Hematopoietic multipotent progenitor cell treated with erythropoietin and hydrocortisone succinate and interleukin-3 and kit ligand, for 8 days (in vitro differentiated cells): ENCODE measurements around the gene FAM171A1.
"Not testable (repeated sequence)": the region's sequence is repeated elsewhere in the genome, so short reads cannot be mapped to it uniquely, and the experiment has no call there.

Experiments
- DNase-seq: peaks from one replicate; pipeline ENCODE4 v3.0.0-alpha.2; 2015

FAM171A1 gene

DNA sequence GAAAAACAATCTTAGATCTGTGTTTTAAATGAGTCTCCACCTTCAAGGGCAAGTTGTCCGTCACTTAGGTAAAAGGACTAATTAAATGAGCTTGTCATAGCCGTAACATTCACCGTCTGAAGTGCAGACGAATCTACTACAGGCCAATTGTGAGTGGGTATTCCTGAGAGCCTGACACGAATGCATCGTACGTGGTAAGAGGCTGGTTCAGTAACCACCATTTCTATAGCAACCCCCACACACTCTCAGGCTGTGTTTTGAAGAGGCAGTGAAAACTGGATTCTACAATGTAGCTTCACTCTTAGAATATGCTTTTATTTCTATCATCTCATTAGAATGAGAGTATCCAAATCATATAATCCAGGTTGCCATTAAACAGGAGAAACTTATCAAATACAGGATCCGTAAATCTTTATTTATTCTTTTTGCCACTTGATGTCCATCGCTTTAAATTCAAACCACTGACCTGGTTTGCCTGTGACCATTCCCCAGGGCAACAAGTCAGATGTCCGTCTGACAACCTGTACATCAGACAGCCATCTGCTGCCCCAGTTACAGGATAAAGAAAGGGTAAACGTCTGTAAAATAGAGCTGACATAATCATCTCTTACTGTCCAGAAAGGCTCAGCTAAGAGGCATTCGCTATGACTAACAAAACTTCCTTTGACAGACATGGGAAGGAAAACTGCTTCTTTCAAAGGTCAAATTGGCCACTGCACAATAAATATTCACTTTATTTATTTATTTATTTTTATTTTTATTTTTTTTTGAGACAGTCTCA lies 132.3 kb downstream of the FAM171A1 start:
- no peak for DNase-seq

DNA sequence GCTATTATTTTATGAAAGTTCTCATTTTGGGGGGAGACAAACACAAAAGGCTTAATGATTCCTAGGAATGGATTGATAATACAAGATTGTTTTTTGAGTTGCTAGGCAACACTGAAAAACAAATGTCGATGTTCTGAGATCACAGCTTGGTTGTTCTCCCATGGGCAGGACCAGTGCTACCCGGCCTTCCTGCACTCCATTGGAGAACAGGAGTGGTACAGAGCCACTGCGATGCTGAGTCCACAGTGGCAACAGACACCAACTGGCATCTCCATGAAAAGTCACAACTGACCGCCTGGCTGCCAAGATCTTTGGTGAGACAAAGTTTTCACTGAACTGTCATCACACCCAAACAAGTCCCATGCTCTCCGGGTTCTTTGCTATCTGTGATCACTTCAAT lies 133.7 kb downstream of the FAM171A1 start:
- DNase-seq: no peak

DNA sequence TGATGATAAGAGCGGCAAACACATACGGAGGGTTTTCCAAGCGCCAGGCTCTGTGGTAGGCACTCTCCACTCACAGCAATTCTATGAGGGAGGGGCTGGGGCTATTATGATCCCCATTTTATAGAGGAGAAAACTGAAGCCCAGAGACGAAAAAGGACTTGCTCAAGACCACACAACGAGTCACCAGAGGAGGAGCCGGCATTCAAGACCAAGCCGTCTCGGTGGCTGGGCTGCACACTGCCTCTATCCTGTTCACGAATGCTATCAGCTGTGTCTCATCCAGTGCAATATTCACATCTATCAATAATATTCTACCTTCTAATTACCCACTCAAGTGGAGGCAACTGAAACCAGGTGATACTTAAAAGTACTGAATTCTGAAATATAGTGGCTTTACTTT lies 134.7 kb downstream of the FAM171A1 start:
- DNase-seq: no peak

DNA sequence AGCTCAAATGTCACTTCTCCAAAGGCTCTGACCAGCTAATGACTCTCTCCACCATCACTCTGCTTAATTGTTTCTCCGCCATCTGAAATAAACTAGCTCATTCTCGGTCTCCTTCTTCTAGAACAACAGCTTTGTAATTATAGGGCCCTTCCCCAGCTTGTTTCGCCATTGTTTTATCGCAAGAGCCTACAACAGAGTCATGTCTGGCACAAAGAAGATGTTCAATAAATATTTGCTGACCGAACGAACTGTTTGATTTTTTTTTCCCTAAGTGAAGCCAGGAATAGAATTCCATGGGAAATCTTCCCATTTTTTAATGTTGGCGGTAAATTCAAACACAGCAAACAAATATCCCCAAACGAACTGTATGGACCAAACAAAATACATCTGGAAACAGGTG lies 138.8 kb downstream of the FAM171A1 start:
- DNase-seq: no peak

DNA sequence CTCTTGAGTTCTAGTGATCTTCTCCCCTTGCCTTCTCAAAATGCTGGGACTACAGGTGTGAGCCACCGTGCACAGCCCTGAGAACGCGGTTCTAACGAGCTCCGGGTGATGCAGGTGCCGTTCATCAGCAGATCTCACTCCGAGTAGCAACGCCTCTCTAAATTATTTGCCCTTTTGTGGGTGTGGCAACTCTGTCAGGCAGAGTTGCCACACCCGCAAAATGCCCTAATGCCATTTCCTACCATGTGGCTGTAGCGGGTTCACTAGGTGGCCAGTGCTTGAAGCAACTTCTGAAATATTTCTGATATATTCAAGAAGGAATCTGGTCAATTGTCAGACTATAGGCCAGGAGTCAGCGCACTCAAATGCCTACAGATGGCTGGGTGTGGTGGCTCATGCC lies 139.7 kb downstream of the FAM171A1 start:
- DNase-seq: no peak

DNA sequence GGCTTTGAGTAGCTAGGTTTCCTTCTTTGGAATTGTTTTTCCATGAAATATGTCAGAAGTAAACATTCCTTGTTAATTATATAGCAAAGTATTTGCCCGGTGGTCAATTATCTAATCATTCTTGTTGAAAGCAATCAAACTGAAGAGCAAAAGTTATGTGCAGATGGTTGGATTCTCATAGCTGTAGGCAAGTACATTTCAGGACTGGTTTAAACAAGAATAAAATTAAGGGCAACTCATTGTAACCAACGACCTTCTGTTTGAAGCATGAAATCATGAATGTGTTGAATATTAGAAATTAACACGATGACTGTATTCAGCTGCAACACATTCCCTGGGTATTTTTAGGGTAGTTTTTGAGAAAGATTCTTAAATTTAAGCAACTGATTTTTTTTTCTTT lies 140.8 kb downstream of the FAM171A1 start:
- no peak for DNase-seq

DNA sequence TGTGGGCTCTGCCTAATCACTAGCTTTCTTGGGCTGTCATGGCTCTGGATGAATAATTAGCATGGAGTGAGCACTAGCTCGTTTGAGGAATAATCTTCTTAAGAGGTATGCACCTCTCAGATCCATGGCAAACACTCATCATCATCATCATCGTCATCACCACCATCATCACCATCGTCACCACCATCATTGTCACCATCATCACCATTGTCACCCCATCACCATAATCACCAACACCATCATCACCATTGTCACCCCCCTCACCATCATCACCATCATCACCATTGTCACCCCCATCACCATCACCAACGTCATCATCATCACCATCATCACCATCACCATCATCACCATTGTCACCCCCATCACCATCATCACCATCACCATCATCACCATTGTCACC lies 141.8 kb downstream of the FAM171A1 start:
- no peak for DNase-seq

DNA sequence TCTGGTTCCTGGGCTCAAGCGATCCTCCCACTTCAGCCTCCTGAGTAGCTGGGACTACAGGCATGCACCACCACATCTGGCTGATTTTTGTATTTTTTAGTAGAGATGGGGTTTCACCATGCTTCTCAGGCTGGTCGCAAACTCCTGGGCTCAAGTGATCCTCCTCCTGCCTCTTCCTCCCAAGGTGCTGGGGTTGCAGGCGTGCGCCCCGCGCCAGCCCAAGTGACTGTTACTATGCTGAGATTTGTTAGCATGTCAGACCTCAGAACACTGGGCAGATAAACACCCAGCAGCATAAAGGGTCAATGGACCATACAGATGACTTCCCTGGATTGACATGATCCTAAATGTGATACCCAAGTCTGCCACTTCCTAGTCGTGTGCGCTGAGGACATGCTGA lies 142.7 kb downstream of the FAM171A1 start:
- no peak for DNase-seq

DNA sequence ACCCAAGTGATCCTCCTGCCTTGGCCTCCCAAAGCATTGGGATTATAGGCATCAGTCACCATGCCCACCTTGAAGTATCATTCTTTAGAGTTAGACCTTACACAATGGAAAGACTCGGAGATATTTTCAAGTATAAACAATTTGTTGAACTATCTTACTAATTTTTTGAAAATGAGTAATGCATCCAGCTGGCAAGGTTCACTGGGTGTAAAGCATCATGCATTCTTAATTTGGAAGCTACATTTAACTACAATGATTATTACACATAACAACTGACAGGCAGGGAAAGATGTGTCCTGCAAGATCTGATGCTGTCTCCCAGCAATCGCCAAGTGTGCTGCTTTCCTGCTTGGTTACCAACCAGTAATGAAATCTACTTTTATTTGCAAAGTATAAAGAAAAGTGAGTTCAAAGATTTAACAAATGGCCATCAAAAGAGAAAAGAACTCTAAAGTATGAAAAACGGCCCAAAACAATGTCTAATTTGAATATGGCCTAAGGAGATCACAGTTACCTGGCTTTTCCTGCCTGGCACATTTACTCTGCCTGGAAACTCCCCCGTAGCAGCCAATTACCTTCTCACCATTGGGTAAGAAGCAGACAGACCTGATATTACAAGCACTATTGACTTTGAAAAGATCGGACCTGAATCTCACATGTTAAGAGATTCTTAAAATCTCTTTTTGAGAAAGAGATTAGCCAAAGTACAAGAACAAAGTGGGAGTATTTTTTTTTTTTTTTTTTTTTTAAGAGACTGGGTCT lies 143.3 kb downstream of the FAM171A1 start:
- no peak for DNase-seq

DNA sequence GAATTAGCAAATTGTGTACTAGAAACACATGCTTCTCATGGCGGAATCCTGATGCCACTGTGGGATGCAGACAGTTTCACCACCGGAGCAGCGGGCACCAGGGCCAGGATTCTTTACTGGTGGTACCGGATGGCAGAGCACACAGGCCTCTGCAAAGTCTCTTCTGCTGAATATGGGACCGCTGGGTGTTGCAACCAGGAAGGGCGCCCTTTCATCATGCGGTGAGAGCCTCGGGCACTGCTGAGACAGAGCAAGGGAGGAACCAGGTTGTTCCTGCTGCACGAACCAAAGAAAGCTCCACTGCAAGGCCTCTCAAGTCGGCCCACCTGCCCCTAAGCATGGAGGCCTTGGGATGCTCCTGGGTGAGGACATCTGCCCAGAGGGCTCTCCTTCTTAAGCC lies 145.6 kb downstream of the FAM171A1 start:
- no peak for DNase-seq

DNA sequence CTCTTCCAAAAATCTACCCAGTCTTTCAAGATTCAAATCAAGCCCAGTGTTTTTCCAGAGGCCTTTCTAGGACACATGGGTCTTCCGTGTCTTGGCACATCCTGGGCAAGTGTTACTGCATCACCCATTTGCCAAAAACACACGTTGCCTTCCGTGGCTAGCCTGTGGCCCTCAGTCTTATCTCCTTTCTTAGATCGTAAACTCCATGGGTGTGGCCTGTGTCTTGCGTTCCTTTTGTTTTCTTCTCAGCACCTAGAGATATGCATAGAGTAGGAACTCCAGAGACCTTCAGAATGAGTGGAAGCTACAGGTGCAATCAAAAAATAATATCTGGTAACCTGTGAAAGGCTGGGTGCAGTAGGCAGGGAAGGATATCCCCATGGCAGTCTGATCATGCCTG lies 146.1 kb downstream of the FAM171A1 start:
- no peak for DNase-seq

DNA sequence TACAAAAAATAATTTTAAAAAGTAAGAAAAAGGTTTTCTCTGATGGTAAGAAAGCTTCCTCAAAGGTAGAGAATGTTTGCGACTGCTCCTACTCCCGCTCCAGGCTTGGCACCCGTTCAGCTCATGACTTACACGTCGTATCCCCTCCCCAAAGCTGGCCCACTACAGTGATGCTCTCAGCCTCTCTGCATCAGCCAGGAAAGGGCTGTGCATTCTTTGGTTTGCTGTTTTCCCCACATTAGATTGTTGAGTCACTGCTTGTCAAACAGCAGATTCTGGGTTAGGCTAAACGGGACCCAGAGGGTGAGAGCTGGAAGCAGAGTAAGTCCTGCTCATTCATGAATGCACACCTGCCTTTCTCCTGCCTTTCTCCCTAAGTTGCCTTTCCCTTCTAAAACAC lies 147.9 kb downstream of the FAM171A1 start:
- no peak for DNase-seq

DNA sequence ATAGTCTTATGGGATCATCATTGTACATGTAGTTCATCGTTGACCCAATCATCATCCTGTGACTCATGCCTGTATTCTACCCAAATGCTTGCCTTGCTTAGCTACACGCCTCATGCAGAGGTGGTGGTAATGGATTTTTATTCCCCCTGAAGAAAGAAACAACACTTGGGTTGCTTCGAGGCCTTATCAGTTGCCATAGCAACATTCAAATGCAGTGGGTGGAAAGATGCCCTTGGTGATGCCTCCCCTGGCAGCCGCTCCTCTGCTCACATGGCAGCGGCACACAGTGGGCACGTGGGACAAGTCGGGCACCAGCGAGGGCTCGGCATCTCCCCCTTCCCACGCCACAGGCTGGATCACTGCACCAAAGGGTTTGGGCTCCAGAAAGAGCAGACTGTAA lies 148.6 kb downstream of the FAM171A1 start:
- DNase-seq: no peak

DNA sequence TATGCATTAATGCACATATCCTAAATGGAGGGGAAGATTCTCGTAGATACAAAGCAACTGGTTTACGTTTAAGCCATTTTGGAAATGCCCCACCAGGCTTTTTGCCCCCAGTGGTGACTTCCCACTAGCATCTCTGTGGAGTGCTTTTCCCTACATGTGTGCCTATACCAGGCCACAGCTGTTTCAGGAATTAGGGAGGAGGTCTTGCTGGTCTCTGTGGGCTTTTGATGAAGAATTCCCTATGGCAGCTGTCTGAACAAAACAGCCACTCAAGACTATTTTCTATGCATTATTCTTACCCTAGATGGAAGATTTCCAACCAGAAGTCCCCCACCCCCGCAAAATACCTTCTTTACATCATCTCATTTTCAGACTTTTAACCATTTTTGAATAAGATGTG lies 150.6 kb downstream of the FAM171A1 start:
- DNase-seq: no peak

DNA sequence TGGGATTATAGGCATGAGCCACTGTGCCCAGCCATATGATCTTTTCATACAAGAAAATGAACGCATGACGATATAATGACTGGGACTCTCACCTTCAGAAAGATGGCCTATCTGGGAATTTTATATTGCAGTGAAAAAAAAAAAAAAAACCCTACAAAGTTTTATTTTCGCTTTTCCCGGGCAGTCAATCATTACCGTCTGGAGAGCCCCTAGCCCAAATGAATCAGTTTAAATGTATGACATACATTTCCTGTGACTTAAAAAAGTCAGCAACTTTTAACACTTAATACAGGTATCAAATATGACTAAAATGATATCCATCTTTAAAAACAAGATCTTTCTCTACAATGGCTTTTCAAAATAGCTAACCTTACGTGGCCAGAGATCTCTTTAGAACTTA lies 154.4 kb downstream of the FAM171A1 start:
- DNase-seq: no peak

DNA sequence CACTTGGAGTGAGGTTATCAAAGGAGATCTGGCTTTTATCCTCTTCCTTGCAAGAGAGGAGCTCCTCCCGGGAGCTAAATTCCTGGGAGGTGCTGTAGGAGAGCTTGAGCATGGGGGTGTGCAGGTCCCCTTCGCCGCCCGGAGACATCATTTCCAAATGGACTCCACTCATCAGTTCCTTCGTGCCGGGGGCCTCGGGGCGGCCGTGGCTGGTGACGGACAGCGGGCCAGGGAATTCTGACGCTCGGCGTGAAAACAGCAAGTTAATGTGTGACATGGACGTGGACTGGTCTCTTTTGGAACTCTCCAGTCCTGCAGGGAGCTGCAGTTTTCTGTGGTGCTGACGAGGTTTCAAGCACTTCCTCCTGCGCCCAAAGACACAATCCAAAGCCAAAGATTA lies 156.9 kb downstream of the FAM171A1 start:
- no peak for DNase-seq

DNA sequence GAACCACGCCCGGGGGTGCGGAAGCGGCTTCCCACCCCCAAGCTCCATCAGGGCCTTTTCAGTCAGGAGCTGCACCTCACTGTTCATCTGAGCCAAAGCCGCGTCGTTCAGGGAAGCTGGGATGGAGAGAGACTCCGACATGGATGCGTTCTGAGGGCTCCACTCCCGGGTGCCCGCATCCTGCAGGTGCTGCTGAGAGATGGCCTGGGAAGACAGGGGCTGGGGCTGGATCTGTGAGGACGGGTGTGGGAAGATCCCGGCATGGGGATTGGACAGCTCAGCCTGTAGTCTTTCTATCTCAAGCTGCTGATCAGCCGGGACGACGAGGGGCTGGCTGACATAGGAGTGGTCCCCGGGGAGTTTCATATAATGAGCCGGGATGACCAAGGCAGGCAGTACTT lies 157.6 kb downstream of the FAM171A1 start:
- DNase-seq: no peak

DNA sequence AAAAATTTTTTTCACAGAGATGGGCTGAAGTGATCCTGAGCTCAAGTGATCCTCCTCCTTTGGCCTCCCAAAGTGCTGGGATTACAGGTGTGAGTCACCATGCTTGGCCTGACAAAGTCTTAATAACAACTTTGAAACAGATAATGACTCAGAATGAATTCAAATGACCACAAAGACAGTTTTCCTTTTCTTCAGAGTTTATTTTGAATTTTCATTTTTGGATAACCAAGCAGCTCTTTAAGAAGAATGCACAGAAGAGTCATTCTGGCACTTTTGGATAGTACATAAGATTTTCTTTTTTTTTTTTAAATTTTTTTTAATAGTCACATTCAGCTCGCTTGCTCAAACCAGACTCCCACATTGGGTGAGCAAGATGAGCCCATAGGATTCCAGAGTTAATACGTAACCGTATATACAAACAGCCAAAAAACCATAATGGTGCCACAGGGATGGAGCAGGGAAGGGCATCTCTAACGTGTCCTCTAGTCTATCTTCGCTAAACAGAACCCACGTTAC lies 159.6 kb downstream of the FAM171A1 start:
- no peak for DNase-seq

DNA sequence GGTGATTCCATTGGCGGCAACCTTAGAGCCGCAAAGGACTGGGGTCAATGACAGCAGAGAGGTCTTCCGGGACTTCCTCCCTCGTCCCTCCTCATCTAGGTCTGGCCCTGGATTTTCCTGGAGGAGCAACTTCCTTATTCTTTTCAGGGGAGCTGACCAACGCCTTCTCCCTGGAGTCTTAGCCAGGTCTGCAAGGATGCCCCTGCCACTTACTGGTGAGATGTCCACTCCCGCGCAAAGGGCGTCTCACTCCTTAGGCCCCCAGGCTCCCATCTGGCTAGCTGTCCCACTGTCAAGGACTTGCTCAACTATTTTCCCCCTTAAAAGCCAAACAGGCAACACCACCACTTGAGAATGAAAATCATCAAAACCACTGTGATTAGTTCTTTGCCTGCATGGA lies 160.6 kb downstream of the FAM171A1 start:
- DNase-seq: no peak

DNA sequence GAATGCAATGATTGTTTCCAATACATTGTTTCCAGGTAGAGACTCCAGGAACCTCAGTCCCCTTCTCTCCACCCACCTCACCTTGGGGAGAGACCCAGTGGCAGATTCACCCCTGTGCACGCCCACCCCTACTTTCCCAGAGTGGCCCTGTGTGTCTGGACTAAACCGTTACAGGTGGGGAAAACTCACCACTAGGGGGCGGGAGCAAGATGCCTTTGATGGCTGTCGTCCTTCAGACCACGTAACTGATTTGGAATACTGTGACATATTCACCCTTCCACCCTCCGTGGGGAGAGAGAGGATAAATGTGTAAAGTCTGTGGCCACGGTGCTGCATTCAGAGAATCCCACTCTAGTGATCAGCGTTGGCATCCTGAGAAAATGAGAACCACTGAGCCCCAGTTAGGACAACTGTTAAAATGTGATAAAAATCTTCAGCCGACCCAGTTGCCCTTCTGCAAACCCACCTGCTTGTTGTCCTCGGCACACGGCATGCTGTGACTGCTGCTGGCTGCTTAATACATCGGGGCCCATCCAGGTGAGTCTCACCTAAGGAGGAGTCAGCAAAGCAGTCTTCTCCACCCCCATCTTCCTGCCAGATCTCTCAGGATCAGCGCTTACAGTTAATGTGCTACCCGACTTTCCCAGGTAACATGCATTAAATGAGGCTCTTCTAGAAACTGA lies 161.1 kb downstream of the FAM171A1 start:
- peak; percentile 75 for DNase-seq

DNA sequence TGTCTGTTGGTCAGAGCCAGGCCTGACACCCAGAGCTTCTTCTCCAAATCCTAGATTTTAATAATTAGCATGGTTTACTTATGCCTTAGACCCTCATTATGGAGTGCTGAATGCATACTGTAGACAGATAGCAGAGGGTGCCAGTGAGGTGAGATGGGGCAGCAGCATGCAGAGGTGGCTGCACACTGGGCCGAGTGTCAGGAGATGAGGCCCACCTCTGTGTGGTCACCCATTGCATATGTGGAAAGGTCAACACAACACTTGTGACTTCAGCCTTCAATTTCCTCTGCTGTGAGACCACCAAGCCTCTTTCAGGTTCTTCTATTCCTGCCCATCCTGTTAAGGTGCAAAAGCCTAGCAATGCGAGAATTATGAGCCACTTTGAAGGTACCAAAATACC lies 162.9 kb downstream of the FAM171A1 start:
- DNase-seq: no peak

DNA sequence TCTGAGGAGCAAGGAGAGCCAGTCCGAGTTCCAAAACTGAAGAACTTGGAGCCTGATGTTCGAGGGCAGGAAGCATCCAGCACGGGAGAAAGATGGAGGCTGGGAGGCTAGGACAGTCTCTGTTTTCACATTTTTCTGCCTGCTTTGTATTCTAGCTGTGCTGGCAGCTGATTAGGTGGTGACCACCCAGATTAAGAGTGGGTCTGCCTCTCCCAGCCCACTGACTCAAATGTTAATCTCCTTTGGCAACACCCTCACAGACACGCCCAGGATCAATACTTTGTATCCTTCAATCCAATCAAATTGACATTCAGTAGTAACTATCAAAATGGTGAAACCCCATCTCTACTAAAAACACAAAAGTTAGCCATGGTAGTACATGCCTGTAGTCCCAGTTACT lies 163.7 kb downstream of the FAM171A1 start:
- not testable (repeated sequence) for DNase-seq

DNA sequence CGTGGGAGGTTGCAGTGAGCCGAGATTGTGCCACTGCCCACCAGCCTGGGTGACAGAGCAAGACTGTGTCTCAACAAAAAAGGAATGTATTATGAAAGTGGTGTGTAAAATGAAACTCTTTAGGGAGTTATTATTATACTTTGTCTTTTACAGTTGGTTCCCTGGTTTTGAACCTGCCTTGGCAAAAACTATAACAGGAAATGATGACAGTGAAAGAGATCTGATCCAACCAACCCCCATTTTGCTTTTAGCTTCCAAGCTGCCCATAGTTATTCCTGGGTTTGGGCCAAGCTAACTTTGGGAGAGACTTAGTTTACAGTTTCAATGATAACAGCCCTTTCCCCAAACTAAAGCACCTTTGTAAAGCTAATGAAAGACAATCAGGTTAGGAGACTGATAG lies 168.4 kb downstream of the FAM171A1 start:
- DNase-seq: no peak

DNA sequence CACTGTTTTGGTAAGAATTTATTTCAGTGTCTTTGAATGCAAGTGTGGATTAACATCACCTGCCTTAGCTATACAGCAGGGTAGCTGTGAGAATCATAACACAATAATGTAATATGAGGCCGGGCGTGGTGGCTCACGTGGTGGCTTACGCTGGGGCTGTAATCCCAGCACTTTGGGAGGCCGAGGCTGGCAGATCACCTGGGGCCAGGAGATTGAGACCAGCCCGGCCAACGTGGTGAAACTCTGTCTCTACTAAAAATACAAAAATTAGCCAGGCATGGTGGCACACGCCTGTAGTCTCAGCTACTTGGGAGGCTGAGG lies 168.8 kb downstream of the FAM171A1 start:
- DNase-seq: not testable (repeated sequence)
